Choroid plexus epithelial cell (primary cell): Measurements from ENCODE around the gene SELENOP.

Experiments
- DNase-seq: peaks from one replicate; pipeline ENCODE4 v3.0.0-alpha.2; 2010; ENCODE audit warnings: low read depth
- H3K4me3 ChIP-seq: 2 replicates; pipeline ENCODE4 v1.5.1; 2011; ENCODE audit warnings: low read depth, mild to moderate bottlenecking, control low read depth, low read length, moderate library complexity
- CTCF ChIP-seq: conservative IDR thresholded peaks from 2 replicates; pipeline ENCODE4 v1.5.1; 2011; ENCODE audit warnings: low read depth, mild to moderate bottlenecking, control low read depth, inconsistent platforms, low read length, moderate library complexity

SELENOP gene

GRCh38 chr5:42804717-42805339, 6.9 kb downstream of the SELENOP start:
- no peak for DNase-seq
- no peak overlapping the region for H3K4me3 ChIP-seq
- TF ChIP-seq CTCF = no peak

- no peak overlapping the region for H3K4me3 ChIP-seq
- DNase-seq = no peak
- TF ChIP-seq CTCF = no peak
Observed at GRCh38 chr5:42801516-42802166, 10.1 kb downstream of the SELENOP start.

- DNase-seq = no peak
- no peak overlapping the region for H3K4me3 ChIP-seq
- TF ChIP-seq CTCF = no peak
Observed at GRCh38 chr5:42800748-42801330, 10.9 kb downstream of the SELENOP start.

- DNase-seq = no peak
- H3K4me3 ChIP-seq = no peak overlapping the region
- TF ChIP-seq CTCF = no peak
Observed at GRCh38 chr5:42799668-42800114, 12.0 kb downstream of the SELENOP start.

- H3K4me3 ChIP-seq = no peak overlapping the region
- no peak for TF ChIP-seq CTCF
- no peak for DNase-seq
Observed at GRCh38 chr5:42799241-42799608, 12.5 kb downstream of the SELENOP start.

GRCh38 chr5:42798284-42799240, 13.1 kb downstream of the SELENOP start:
- TF ChIP-seq CTCF = no peak
- DNase-seq = no peak
- H3K4me3 ChIP-seq = no peak overlapping the region
